SK-N-SH (cell line): ENCODE data around the gene HSPBP1. TPM values are rescaled to one million over a fixed set of nuclear protein-coding genes. Genes with fewer than 3 reads are reported as not detected.

Experiments
- CTCF ChIA-PET: fragments of 300-600, 350-600 bp; formaldehyde crosslinking; extraction: SDS; loops from one replicate; lab custom pipeline; 2021; lab: Yijun Ruan, JAX
- POLR2A ChIA-PET: fragments of 350-600 bp; sonication (Branson Sonifier 250); formaldehyde crosslinking; extraction: SDS; loops from one replicate; lab custom pipeline; 2020; ENCODE audit warnings: antibody characterized with exemption, inconsistent platforms; lab: Yijun Ruan, JAX
- DNase-seq: peaks from one replicate; pipeline ENCODE4 v3.0.0; 2012
- H2AFZ ChIP-seq: fragments of 200-600 bp; sonication (generic); 2 replicates; pipeline ENCODE4 v1.8.1; 2016; ENCODE audit warnings: antibody characterized with exemption, mild to moderate bottlenecking, low read depth
- H3F3A ChIP-seq: fragments of 200-600 bp; sonication (generic); replicated peaks from 2 replicates; pipeline ENCODE3; 2016; ENCODE audit warnings: antibody characterized with exemption, mild to moderate bottlenecking; ENCODE audit not compliant: insufficient read depth
- H3K27ac ChIP-seq, 2 experiments: fragments of 200-500 bp in 1 of 2; fragments of 200-600 bp in 1 of 2; sonication (Bioruptor generic) in 1 of 2; sonication (generic), shearing (Covaris generic) in 1 of 2; 2 replicates each; pipeline versions ENCODE4 v1.5.1 to v1.6.1; 2014 to 2016; ENCODE audit warnings: low read depth in 2 of 2, inconsistent platforms in 1 of 2, low read length in 1 of 2, mild to moderate bottlenecking in 1 of 2, mixed read lengths in 1 of 2
- H3K27me3 ChIP-seq: fragments of 200-600 bp; sonication (generic), shearing (Covaris generic); 2 replicates; pipeline ENCODE4 v1.6.1; 2016; ENCODE audit warnings: mixed run types; ENCODE audit not compliant: insufficient read depth
- H3K36me3 ChIP-seq, 2 experiments: fragments of 200-500 bp in 1 of 2; fragments of 200-600 bp in 1 of 2; sonication (Bioruptor generic) in 1 of 2; sonication (generic) in 1 of 2; replicated peaks in 1 of 2; 2 replicates each; pipeline versions ENCODE3 to v1.5.1; 2014 to 2016; ENCODE audit warnings: low read length in 1 of 2, mild to moderate bottlenecking in 1 of 2; ENCODE audit not compliant: insufficient read depth in 2 of 2, control insufficient read depth in 1 of 2
- H3K4me1 ChIP-seq, 2 experiments: fragments of 200-500 bp in 1 of 2; fragments of 200-600 bp in 1 of 2; sonication (Bioruptor generic) in 1 of 2; sonication (generic), shearing (Covaris generic) in 1 of 2; 2 replicates each; pipeline versions ENCODE4 v1.5.1 to v1.6.1; 2014 to 2016; ENCODE audit warnings: low read depth in 1 of 2, low read length in 1 of 2, mixed run types in 1 of 2; ENCODE audit not compliant: insufficient read depth in 2 of 2, control insufficient read depth in 1 of 2
- H3K4me2 ChIP-seq: fragments of 200-600 bp; sonication (generic), shearing (Covaris generic); 2 replicates; pipeline ENCODE4 v1.6.1; 2017; ENCODE audit warnings: mixed run types
- H3K4me3 ChIP-seq, 2 experiments: fragments of 200-500 bp in 1 of 2; fragments of 200-600 bp in 1 of 2; sonication (Bioruptor generic) in 1 of 2; sonication (generic), shearing (Covaris generic) in 1 of 2; 2 replicates each; pipeline versions ENCODE4 v1.5.1 to v1.8.1; 2014 to 2016; ENCODE audit warnings: low read depth in 2 of 2, inconsistent platforms in 1 of 2, low read length in 1 of 2, mild to moderate bottlenecking in 1 of 2, mixed read lengths in 1 of 2, moderate library complexity in 1 of 2
- H3K79me2 ChIP-seq: fragments of 200-600 bp; sonication (generic); 2 replicates; pipeline ENCODE4 v1.8.1; 2017; ENCODE audit warnings: mild to moderate bottlenecking; ENCODE audit not compliant: insufficient read depth
- H3K9ac ChIP-seq: fragments of 200-600 bp; sonication (generic); 2 replicates; pipeline ENCODE4 v1.6.1; 2017; ENCODE audit warnings: mixed run types
- H3K9me2 ChIP-seq: fragments of 200-600 bp; sonication (generic); 2 replicates; pipeline ENCODE4 v1.6.1; 2017; ENCODE audit warnings: mixed run types
- H3K9me3 ChIP-seq: fragments of 200-600 bp; sonication (generic); 2 replicates; pipeline ENCODE4 v1.6.1; 2017; ENCODE audit warnings: mixed run types, mild to moderate bottlenecking, moderate library complexity
- H4K20me1 ChIP-seq: fragments of 200-600 bp; sonication (generic); 2 replicates; pipeline ENCODE4 v1.6.1; 2017; ENCODE audit warnings: mild to moderate bottlenecking, mixed run types; ENCODE audit not compliant: insufficient read depth
- CHD2 ChIP-seq: fragments of 150-350 bp; IDR thresholded peaks from 2 replicates; pipeline ENCODE4 v1.6.1; 2018; ENCODE audit warnings: low read length; ENCODE audit not compliant: partially characterized antibody
- ELF1 ChIP-seq: IDR thresholded peaks from 2 replicates; pipeline ENCODE4 v1.4.0; 2012
- FOSL2 ChIP-seq: IDR thresholded peaks from 2 replicates; pipeline ENCODE4 v1.4.0; 2012; ENCODE audit warnings: low read depth, mild to moderate bottlenecking, moderate library complexity, borderline replicate concordance
- FOXJ3 ChIP-seq: sonication (generic); formaldehyde crosslinking; IDR thresholded peaks from 2 replicates; pipeline ENCODE4 v1.5.1; 2020; ENCODE audit warnings: mild to moderate bottlenecking, missing genetic modification reagents
- FOXM1 ChIP-seq: IDR thresholded peaks from 2 replicates; pipeline ENCODE4 v1.4.0; 2012; ENCODE audit warnings: low read depth, mild to moderate bottlenecking
- GABPA ChIP-seq: IDR thresholded peaks from 2 replicates; pipeline ENCODE4 v1.4.0; 2012; ENCODE audit warnings: low read depth, mild to moderate bottlenecking
- GATA2 ChIP-seq: sonication (generic); formaldehyde crosslinking; IDR thresholded peaks from 2 replicates; pipeline ENCODE4 v1.5.0; 2020; ENCODE audit warnings: mild to moderate bottlenecking, missing genetic modification reagents
- NRF1 ChIP-seq: IDR thresholded peaks from 2 replicates; pipeline ENCODE4 v1.6.1; 2012; ENCODE audit warnings: low read depth, mild to moderate bottlenecking, low read length
- TAF1 ChIP-seq: IDR thresholded peaks from 2 replicates; pipeline ENCODE4 v1.6.1; 2012; ENCODE audit warnings: low read depth, mild to moderate bottlenecking, low read length, moderate library complexity, borderline replicate concordance
- TCF12 ChIP-seq: IDR thresholded peaks from 2 replicates; pipeline ENCODE4 v1.4.0; 2012
- WGBS: methylation state at CpG from one replicate; pipeline ENCODE4 v1.1.6; 2017; ENCODE audit warnings: low lambda C conversion rate; 5-methylcytosine and 5-hydroxymethylcytosine counted together
- polyA plus RNA-seq, 3 experiments: library from polyadenylated mRNA; depleted of rRNA; stranded (reverse); fragments of >200 nt; gene quantifications; 2 replicates each; pipeline ENCODE4 v1.2.3, GENCODE V29; 2012
- TF ChIP-seq, protein P1 (sequence below): fragments of 150-350 bp; IDR thresholded peaks from 2 replicates; pipeline ENCODE4 v1.6.1; 2017; ENCODE audit warnings: antibody characterized with exemption, low read length, low read depth, borderline replicate concordance
- TF ChIP-seq, protein P2 (sequence below): fragments of 200-600 bp; sonication (generic); IDR thresholded peaks from 2 replicates; pipeline ENCODE4 v1.6.1; 2017; ENCODE audit warnings: antibody characterized with exemption, mild to moderate bottlenecking, moderate library complexity

Gene HSPBP1
- polyA plus RNA-seq, 1 of the 3 experiments (the other 2 are of a cell fraction), result 55.4 TPM

GRCh38 chr19:55300886-55301458, 21.1 kb upstream of the HSPBP1 start:
- H3K4me1 ChIP-seq, result peaks cover 0 to 8% of the 10 kb centered on the region in 2 experiments; a peak in 1 of 4 replicates
- no peaks in the 10 kb centered on the region for H4K20me1 ChIP-seq
- H3K36me3 ChIP-seq, result peaks cover 6 to 28% of the 10 kb centered on the region in 2 experiments
- peak overlapping the region; percentile 68; the same call in 1 of the 2 replicates for H2AFZ ChIP-seq
- no peaks in the 10 kb centered on the region for H3K9me2 ChIP-seq
- no peak overlapping the region for H3K9ac ChIP-seq
- ChIA-PET CTCF (interaction anchor here (0.6 to 3.3 kb wide), 52 partner anchors 9 to 331 kb away, joined by 3 to 46 read pairs (median 5); partner anchors contain the start of genes COX6B2, GARIN5B, HSPBP1 and PPP6R1), POLR2A (interaction anchor here (1.7 to 2.1 kb wide), 2 partner anchors 9 to 106 kb away, joined by 4 to 8 read pairs; partner anchors contain the start of gene UBE2S)
- no peak for DNase-seq
- no peak overlapping the region for H3K27ac ChIP-seq
- no peaks in the 10 kb centered on the region for H3K27me3 ChIP-seq
- WGBS, result 89% methylated on average over 12 of the region's 15 CpGs
- H3K4me2 ChIP-seq, result no peak overlapping the region
- H3K79me2 ChIP-seq, result no peaks in the 10 kb centered on the region
- no peak overlapping the region for H3K4me3 ChIP-seq
- no peak for TF ChIP-seq TCF12
- TF ChIP-seq FOXM1, result no peak
- TF ChIP-seq FOSL2, result no peak
- TF ChIP-seq, protein P1, sequence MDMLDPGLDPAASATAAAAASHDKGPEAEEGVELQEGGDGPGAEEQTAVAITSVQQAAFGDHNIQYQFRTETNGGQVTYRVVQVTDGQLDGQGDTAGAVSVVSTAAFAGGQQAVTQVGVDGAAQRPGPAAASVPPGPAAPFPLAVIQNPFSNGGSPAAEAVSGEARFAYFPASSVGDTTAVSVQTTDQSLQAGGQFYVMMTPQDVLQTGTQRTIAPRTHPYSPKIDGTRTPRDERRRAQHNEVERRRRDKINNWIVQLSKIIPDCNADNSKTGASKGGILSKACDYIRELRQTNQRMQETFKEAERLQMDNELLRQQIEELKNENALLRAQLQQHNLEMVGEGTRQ, result no peak
- no peak for TF ChIP-seq NRF1
- no peak for TF ChIP-seq GATA2 (CRISPR knock-in tag)
- TF ChIP-seq TAF1, result no peak
- no peak for TF ChIP-seq ELF1
- TF ChIP-seq, protein P2, sequence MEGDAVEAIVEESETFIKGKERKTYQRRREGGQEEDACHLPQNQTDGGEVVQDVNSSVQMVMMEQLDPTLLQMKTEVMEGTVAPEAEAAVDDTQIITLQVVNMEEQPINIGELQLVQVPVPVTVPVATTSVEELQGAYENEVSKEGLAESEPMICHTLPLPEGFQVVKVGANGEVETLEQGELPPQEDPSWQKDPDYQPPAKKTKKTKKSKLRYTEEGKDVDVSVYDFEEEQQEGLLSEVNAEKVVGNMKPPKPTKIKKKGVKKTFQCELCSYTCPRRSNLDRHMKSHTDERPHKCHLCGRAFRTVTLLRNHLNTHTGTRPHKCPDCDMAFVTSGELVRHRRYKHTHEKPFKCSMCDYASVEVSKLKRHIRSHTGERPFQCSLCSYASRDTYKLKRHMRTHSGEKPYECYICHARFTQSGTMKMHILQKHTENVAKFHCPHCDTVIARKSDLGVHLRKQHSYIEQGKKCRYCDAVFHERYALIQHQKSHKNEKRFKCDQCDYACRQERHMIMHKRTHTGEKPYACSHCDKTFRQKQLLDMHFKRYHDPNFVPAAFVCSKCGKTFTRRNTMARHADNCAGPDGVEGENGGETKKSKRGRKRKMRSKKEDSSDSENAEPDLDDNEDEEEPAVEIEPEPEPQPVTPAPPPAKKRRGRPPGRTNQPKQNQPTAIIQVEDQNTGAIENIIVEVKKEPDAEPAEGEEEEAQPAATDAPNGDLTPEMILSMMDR, result no peak
- TF ChIP-seq CHD2, result no peak
- TF ChIP-seq FOXJ3 (CRISPR knock-in tag), result no peak
- TF ChIP-seq, all 33 proteins: peak for 0
- no peaks in the 10 kb centered on the region for H3K9me3 ChIP-seq
- no peaks in the 10 kb centered on the region for H3F3A ChIP-seq

DNA sequence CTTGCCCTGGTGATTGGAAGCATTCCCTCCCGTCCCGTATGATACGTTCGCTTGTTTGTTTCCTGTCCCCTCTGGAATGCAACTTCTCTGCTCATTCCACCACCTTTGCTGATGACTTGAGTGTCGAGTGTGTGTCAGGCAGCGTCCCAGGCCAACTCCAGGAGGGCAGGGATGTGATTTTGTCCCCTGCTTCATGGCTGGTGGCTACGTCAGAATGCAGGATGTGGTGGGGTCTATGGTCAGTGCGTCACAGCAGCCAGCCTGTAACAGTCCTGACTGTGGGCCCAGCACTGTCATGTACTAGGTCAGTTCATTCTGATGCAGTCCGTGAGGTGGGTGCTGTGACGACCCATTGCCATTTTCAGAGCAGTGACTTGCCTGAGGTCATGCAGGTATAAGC, 20.1 kb upstream of the HSPBP1 start:
- Histone ChIP-seq H3K4me2 (no peak overlapping the region), H3K9me3 (no peaks in the 10 kb centered on the region), H3K4me1 (peaks cover 0 to 8% of the 10 kb centered on the region in 2 experiments; a peak in 1 of 4 replicates), H4K20me1 (no peaks in the 10 kb centered on the region), H3K79me2 (no peaks in the 10 kb centered on the region), H3K27me3 (no peaks in the 10 kb centered on the region), H3K36me3 (peaks cover 3 to 24% of the 10 kb centered on the region in 2 experiments), H2AFZ (no peak overlapping the region), H3K27ac (no peak overlapping the region), H3K9me2 (no peaks in the 10 kb centered on the region), H3K9ac (no peak overlapping the region), H3K4me3 (no peak overlapping the region), H3F3A (no peaks in the 10 kb centered on the region)
- TF ChIP-seq GABPA, result no peak
- POLR2A ChIA-PET, result no interaction called here
- CTCF ChIA-PET, result interaction anchor here (1.1 kb wide), 1 partner anchor 110 kb away, joined by 4 read pairs; no protein-coding TSS in a partner anchor
- WGBS, result 97% methylated on average over 10 of the region's 10 CpGs
- DNase-seq, result no peak
